ENCODE results near the gene DGAT2L6. TPM values are rescaled to one million over a fixed set of nuclear protein-coding genes. Genes with fewer than 3 reads are reported as not detected.

DGAT2L6 gene
- total RNA-seq (ENCODE audit: low replicate concordance) = not detected in 2 replicates

DNA sequence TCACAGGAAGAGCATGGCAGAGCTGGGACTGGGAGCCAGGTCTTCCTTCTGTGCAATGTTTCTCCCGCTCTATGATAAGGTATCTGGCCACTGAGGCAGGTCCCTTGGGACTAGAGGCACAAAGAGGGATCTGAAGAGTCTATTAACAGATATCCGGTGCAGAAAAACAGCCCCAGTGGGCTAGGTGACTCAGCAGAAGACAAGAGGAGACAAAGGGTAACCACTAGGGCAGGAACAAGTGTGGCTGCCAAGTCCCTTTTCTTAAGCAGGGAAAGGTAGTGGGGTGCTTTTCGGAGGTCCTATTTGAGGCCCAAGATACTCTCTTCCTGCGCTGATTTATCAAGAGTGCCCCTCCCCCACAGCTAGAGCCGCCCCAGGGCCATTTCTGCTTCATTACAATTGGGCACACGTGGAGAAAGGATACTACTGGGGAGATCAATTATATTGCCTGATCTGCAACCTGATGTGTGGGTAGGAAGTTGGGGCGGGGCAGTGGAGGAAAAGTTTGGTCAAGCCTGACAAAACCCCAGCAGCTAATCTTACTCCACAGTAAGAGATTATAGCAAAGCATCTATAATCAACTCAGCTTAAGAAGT lies at the start of gene DGAT2L6:
Gene DGAT2L6, plus strand, starts transcription at position 546 of the 596 bp plus-strand sequence. CDS start 100 bp downstream, outside the sequence.
- no peak for DNase-seq (ENCODE audit: low spot score)
- Mint-ChIP-seq H3K4me3 (no peak within 1 kb of the TSS), H3K4me1 (peaks cover 6% of the 10 kb centered on the region), H3K27ac (no peak within 1 kb of the TSS), H3K27me3 (ENCODE audit: insufficient read depth, low read depth) (no peaks in the 10 kb centered on the region), H3K36me3 (no peaks in the 10 kb centered on the region), H3K9me3 (peaks cover 2% of the 10 kb centered on the region)
- Histone ChIP-seq H3K27me3 (no peaks in the 10 kb centered on the region), H3K4me3 (no peak within 1 kb of the TSS), H3K9me3 (ENCODE audit: low read depth) (no peaks in the 10 kb centered on the region), H3K4me1 (peaks cover 13% of the 10 kb centered on the region), H3K9ac (no peak within 1 kb of the TSS), H4K20me1 (ENCODE audit: low read depth) (no peaks in the 10 kb centered on the region), H3K27ac (no peak within 1 kb of the TSS), H2AFZ (replicated peaks) (no peak within 1 kb of the TSS), H3K36me3 (no peaks in the 10 kb centered on the region), H3K4me2 (no peak within 1 kb of the TSS), H3F3A (ENCODE audit: low read depth) (peaks cover 4% of the 10 kb centered on the region), H3K79me2 (ENCODE audit: low read depth) (no peaks in the 10 kb centered on the region)
- TF ChIP-seq CTCF (IDR thresholded peaks at IDR 0.05) (no peak), EZH2phosphoT487 (IDR thresholded peaks at IDR 0.05) (no peak)

- Mint-ChIP-seq H3K9me3 (peaks cover 12% of the 10 kb centered on the region), H3K4me3 (no peak overlapping the region)
- H3K9me3 ChIP-seq (ENCODE audit: low read depth) = no peaks in the 10 kb centered on the region
Observed at GRCh38 chrX:70128071-70128470, 49.2 kb upstream of the DGAT2L6 start.

GRCh38 chrX:70129816-70130215 lies 47.5 kb upstream of the DGAT2L6 start:
- Histone ChIP-seq H3K9ac (no peak overlapping the region), H4K20me1 (ENCODE audit: low read depth) (no peaks in the 10 kb centered on the region), H3K79me2 (ENCODE audit: low read depth) (peaks cover 10% of the 10 kb centered on the region), H3K4me2 (no peak overlapping the region), H3K27me3 (no peaks in the 10 kb centered on the region), H3K4me3 (no peak overlapping the region), H2AFZ (replicated peaks) (no peak overlapping the region), H3K36me3 (no peaks in the 10 kb centered on the region), H3K9me3 (ENCODE audit: low read depth) (no peaks in the 10 kb centered on the region), H3K27ac (no peak overlapping the region), H3F3A (ENCODE audit: low read depth) (peaks cover 4% of the 10 kb centered on the region), H3K4me1 (peaks cover 4% of the 10 kb centered on the region)
- TF ChIP-seq EZH2 (IDR thresholded peaks at IDR 0.05) (no peak), CTCF (IDR thresholded peaks at IDR 0.05) (no peak), EZH2phosphoT487 (IDR thresholded peaks at IDR 0.05) (no peak)
- H3K27ac Mint-ChIP-seq = no peak overlapping the region
- H3K4me3 Mint-ChIP-seq = no peak overlapping the region
- H3K9me3 Mint-ChIP-seq = no peaks in the 10 kb centered on the region
- H3K4me1 Mint-ChIP-seq = peaks cover 22% of the 10 kb centered on the region
- no peak for DNase-seq (ENCODE audit: low spot score)
- H3K27me3 Mint-ChIP-seq (ENCODE audit: insufficient read depth, low read depth) = peaks cover 7% of the 10 kb centered on the region
- no peaks in the 10 kb centered on the region for H3K36me3 Mint-ChIP-seq

More at GRCh38 chrX:70128071-70128470, 49.2 kb upstream of the DGAT2L6 start:
- H3K4me3 ChIP-seq = no peak overlapping the region
- peak overlapping the region; percentile 26 for H2AFZ ChIP-seq (replicated peaks)
- H3K79me2 ChIP-seq (ENCODE audit: low read depth) = no peaks in the 10 kb centered on the region
- Mint-ChIP-seq H3K27ac (no peak overlapping the region), H3K27me3 (ENCODE audit: insufficient read depth, low read depth) (no peaks in the 10 kb centered on the region), H3K36me3 (no peaks in the 10 kb centered on the region), H3K4me1 (peaks cover 22% of the 10 kb centered on the region)
- no peaks in the 10 kb centered on the region for H3K36me3 ChIP-seq
- TF ChIP-seq EZH2phosphoT487 (IDR thresholded peaks at IDR 0.05) = no peak
- peaks cover 4% of the 10 kb centered on the region for H3K4me1 ChIP-seq
- H3K4me2 ChIP-seq = no peak overlapping the region
- H3F3A ChIP-seq (ENCODE audit: low read depth) = no peaks in the 10 kb centered on the region
- H3K27me3 ChIP-seq = no peaks in the 10 kb centered on the region
- no peak overlapping the region for H3K9ac ChIP-seq
- no peaks in the 10 kb centered on the region for H4K20me1 ChIP-seq (ENCODE audit: low read depth)
- DNase-seq (ENCODE audit: low spot score) = peak; percentile 9
- no peak overlapping the region for H3K27ac ChIP-seq

DNA sequence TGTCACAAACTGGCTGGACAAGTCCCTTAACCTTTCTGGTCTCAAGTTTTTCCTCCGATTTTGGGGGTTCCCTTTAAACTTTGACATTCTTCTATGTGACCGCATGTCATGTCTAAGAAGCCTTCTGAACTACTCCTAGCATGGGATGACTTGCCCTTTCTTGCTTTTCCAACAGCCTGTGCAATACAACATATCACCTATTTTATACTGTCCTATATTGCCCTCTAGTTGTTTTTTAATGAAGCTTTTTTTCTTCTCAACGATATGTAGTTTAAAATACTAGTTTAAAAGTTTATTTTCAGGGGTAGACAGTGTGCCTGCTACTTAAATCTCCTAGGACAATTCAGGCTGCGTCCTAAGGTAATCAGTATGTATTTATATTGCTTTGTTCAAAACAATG lies 45.1 kb upstream of the DGAT2L6 start:
- peak overlapping the region; percentile 66 for H3K4me3 Mint-ChIP-seq
- no peak for TF ChIP-seq EZH2phosphoT487 (IDR thresholded peaks at IDR 0.05)

More for the DNA sequence above, 45.1 kb upstream of the DGAT2L6 start:
- Histone ChIP-seq H3K4me2 (no peak overlapping the region), H3K9me3 (ENCODE audit: low read depth) (no peaks in the 10 kb centered on the region), H3K27ac (no peak overlapping the region), H4K20me1 (ENCODE audit: low read depth) (no peaks in the 10 kb centered on the region), H3K9ac (no peak overlapping the region), H3K4me1 (peaks cover 4% of the 10 kb centered on the region), H3K79me2 (ENCODE audit: low read depth) (peaks cover 19% of the 10 kb centered on the region), H3F3A (ENCODE audit: low read depth) (peaks cover 4% of the 10 kb centered on the region), H3K27me3 (no peaks in the 10 kb centered on the region), H3K36me3 (no peaks in the 10 kb centered on the region), H3K4me3 (no peak overlapping the region), H2AFZ (replicated peaks) (no peak overlapping the region)
- no peak overlapping the region for H3K27ac Mint-ChIP-seq
- H3K9me3 Mint-ChIP-seq = no peaks in the 10 kb centered on the region
- peaks cover 26% of the 10 kb centered on the region for H3K4me1 Mint-ChIP-seq
- DNase-seq (ENCODE audit: low spot score) = no peak
- H3K27me3 Mint-ChIP-seq (ENCODE audit: insufficient read depth, low read depth) = peaks cover 7% of the 10 kb centered on the region
- no peaks in the 10 kb centered on the region for H3K36me3 Mint-ChIP-seq
